ENCODE results near the gene KCNAB2.

KCNAB2 gene

GRCh38 chr1:6134741-6135510, 89.2 kb downstream of the KCNAB2 start:
- no peak for DNase-seq

- no peak for DNase-seq
Measured at GRCh38 chr1:6136516-6137220, 91.0 kb downstream of the KCNAB2 start.

- no peak for DNase-seq
Measured at GRCh38 chr1:6137758-6138157, 92.1 kb downstream of the KCNAB2 start.

- DNase-seq, result no peak
Measured at GRCh38 chr1:6140413-6140812, 94.7 kb downstream of the KCNAB2 start.

GRCh38 chr1:6141592-6141991, 95.9 kb downstream of the KCNAB2 start:
- no peak for DNase-seq

- DNase-seq, result no peak
Measured at GRCh38 chr1:6142036-6142621, 96.4 kb downstream of the KCNAB2 start.

GRCh38 chr1:6142734-6143133, 97.0 kb downstream of the KCNAB2 start:
- no peak for DNase-seq

GRCh38 chr1:6143395-6143794, 97.7 kb downstream of the KCNAB2 start:
- no peak for DNase-seq

GRCh38 chr1:6144175-6144574, 98.5 kb downstream of the KCNAB2 start:
- no peak for DNase-seq

- DNase-seq, result no peak
Measured at GRCh38 chr1:6144647-6145395, 99.1 kb downstream of the KCNAB2 start.

- no peak for DNase-seq
Measured at GRCh38 chr1:6145396-6145750, 99.7 kb downstream of the KCNAB2 start.

- DNase-seq, result no peak
Measured at GRCh38 chr1:6145864-6146410, 100.2 kb downstream of the KCNAB2 start.

- peak; percentile 68 to 77 for DNase-seq
Measured at GRCh38 chr1:6148497-6149241, 103.0 kb downstream of the KCNAB2 start.

- no peak for DNase-seq
Measured at GRCh38 chr1:6149597-6149996, 103.9 kb downstream of the KCNAB2 start.

- no peak for DNase-seq
Measured at GRCh38 chr1:6150006-6150938, 104.6 kb downstream of the KCNAB2 start.
